ENCODE results near the gene EID2. TPM values are rescaled to one million over a fixed set of nuclear protein-coding genes. Genes with fewer than 3 reads are reported as not detected.

Gene EID2
- total and polyA plus RNA-seq, 2 of the 4 experiments (the other 2 are of a cell fraction): 5.7 to 9.8 TPM

DNA sequence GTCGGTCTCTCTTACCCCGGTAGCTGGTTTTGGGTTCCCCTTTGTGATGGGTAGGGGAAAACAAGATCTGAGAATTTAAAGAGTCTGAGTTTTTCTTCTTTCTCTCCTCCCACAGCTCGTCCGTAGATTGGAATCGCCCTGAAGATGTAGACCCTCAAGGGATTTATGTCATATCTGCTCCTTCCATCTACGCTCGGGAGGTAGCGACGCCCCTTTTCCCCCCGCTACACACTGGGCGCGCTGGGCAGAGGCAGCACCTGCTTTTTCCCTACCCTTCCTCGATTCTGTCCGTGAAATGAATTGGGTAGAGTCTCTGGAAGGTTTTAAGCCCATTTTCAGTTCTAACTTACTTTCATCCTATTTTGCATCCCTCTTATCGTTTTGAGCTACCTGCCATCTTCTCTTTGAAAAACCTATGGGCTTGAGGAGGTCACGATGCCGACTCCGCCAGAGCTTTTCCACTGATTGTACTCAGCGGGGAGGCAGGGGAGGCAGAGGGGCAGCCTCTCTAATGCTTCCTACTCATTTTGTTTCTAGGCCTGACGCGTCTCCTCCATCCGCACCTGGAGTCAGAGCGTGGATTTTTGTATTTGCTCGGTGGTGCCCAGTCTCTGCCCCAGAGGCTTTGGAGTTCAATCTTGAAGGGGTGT lies 32.1 kb downstream of the EID2 start:
- Histone ChIP-seq H3K4me3 (ENCODE audit: insufficient read depth, low read depth, low read length) (peak overlapping the region; percentile 65), H3K9me3 (ENCODE audit: control insufficient read depth, insufficient read depth, low read length) (no peaks in the 10 kb centered on the region), H3K79me1 (ENCODE audit: low read depth in 1 of 2, low read length in 2 of 2) (no peaks in the 10 kb centered on the region), H2AK5ac (ENCODE audit: low read depth, low read length) (peak overlapping the region; percentile 59), H3K56ac (ENCODE audit: extremely low read depth, insufficient read depth, low read length) (no peak overlapping the region), H2BK15ac (ENCODE audit: low read depth, low read length) (no peak overlapping the region), H3K9ac (ENCODE audit: low read depth, low read length) (peak overlapping the region; percentile 33; the same call in 1 of the 2 replicates), H3K18ac (ENCODE audit: low read depth, low read length) (no peak overlapping the region), H4K91ac (ENCODE audit: insufficient read depth, low read depth, low read length) (no peak overlapping the region), H3K14ac (replicated peaks; ENCODE audit: low read depth, low read length) (no peak overlapping the region; the same call in 1 of the 2 replicates), H2BK20ac (ENCODE audit: low read depth, low read length) (no peak overlapping the region), H4K8ac (ENCODE audit: low read depth in 2 of 2, low read length in 2 of 2) (peak overlapping the region; percentile 66 to 97; a peak in 3 of 4 replicates), H2AFZ (replicated peaks; ENCODE audit: low read length, poor library complexity) (peak overlapping the region; percentile 97), H2AK9ac (replicated peaks; ENCODE audit: low read depth, low read length, poor library complexity) (peak overlapping the region; percentile 93), H3K4ac (ENCODE audit: low read depth, low read length) (peak overlapping the region; percentile 50; the same call in 1 of the 2 replicates), H2BK120ac (ENCODE audit: low read depth, low read length) (no peak overlapping the region), H3K9me1 (ENCODE audit: insufficient read depth, low read length) (peaks cover 3% of the 10 kb centered on the region; the same call in 1 of the 2 replicates), H3K23ac (ENCODE audit: low read depth, low read length) (0 out of 2 replicates have a peak overlapping the region, but pooled peaks have one; percentile 85), H3K27me3 (ENCODE audit: control insufficient read depth, insufficient read depth, low read length) (peaks cover 25% of the 10 kb centered on the region), H3K4me1 (ENCODE audit: control insufficient read depth, insufficient read depth, low read length) (no peaks in the 10 kb centered on the region), H2BK5ac (ENCODE audit: low read depth, low read length, poor library complexity, severe bottlenecking) (no peak overlapping the region), H3K36me3 (ENCODE audit: control insufficient read depth, insufficient read depth, low read length) (no peaks in the 10 kb centered on the region), H4K5ac (ENCODE audit: low read depth, low read length) (no peak overlapping the region), H3K27ac (ENCODE audit: insufficient read depth, low read length) (no peak overlapping the region), H4K20me1 (ENCODE audit: insufficient read depth, low read length) (no peaks in the 10 kb centered on the region), H3K4me2 (ENCODE audit: low read depth, low read length) (peak overlapping the region; percentile 75)
- ATAC-seq (ENCODE audit: low read depth) (no peak), DNase-seq (no peak)
- in situ Hi-C loops (cut with MboI; ENCODE audit: low sequenced_read_pairs): no loop called here
- no peak for TF ChIP-seq MXI1 (IDR thresholded peaks at IDR 0.05; ENCODE audit: borderline replicate concordance, low read depth, low read length)
- no peak for TF ChIP-seq RFX5 (IDR thresholded peaks at IDR 0.05; ENCODE audit: low read depth, low read length)
- no peak for TF ChIP-seq RCOR1 (IDR thresholded peaks at IDR 0.05; ENCODE audit: insufficient replicate concordance, low read length)
- TF ChIP-seq NFE2L2 (IDR thresholded peaks at IDR 0.05; ENCODE audit: low read depth, low read length): no peak
- TF ChIP-seq POLR2A (IDR thresholded peaks at IDR 0.05; ENCODE audit: low read depth, low read length): no peak
- TF ChIP-seq SMC3 (IDR thresholded peaks at IDR 0.05; ENCODE audit: low read depth, low read length): no peak
- no peak for TF ChIP-seq MAFK (IDR thresholded peaks at IDR 0.05; ENCODE audit: low read depth, low read length)
- TF ChIP-seq CHD1 (IDR thresholded peaks at IDR 0.05; ENCODE audit: low read depth, low read length): no peak
- TF ChIP-seq, protein P1, sequence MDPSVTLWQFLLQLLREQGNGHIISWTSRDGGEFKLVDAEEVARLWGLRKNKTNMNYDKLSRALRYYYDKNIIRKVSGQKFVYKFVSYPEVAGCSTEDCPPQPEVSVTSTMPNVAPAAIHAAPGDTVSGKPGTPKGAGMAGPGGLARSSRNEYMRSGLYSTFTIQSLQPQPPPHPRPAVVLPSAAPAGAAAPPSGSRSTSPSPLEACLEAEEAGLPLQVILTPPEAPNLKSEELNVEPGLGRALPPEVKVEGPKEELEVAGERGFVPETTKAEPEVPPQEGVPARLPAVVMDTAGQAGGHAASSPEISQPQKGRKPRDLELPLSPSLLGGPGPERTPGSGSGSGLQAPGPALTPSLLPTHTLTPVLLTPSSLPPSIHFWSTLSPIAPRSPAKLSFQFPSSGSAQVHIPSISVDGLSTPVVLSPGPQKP (IDR thresholded peaks at IDR 0.05; ENCODE audit: borderline replicate concordance, low read depth, low read length): no peak
- TF ChIP-seq, protein P2, sequence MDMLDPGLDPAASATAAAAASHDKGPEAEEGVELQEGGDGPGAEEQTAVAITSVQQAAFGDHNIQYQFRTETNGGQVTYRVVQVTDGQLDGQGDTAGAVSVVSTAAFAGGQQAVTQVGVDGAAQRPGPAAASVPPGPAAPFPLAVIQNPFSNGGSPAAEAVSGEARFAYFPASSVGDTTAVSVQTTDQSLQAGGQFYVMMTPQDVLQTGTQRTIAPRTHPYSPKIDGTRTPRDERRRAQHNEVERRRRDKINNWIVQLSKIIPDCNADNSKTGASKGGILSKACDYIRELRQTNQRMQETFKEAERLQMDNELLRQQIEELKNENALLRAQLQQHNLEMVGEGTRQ (IDR thresholded peaks at IDR 0.05; ENCODE audit: low read depth, low read length): no peak
- no peak for TF ChIP-seq MAZ (IDR thresholded peaks at IDR 0.05; ENCODE audit: borderline replicate concordance, low read depth, low read length)
- TF ChIP-seq, protein P3, sequence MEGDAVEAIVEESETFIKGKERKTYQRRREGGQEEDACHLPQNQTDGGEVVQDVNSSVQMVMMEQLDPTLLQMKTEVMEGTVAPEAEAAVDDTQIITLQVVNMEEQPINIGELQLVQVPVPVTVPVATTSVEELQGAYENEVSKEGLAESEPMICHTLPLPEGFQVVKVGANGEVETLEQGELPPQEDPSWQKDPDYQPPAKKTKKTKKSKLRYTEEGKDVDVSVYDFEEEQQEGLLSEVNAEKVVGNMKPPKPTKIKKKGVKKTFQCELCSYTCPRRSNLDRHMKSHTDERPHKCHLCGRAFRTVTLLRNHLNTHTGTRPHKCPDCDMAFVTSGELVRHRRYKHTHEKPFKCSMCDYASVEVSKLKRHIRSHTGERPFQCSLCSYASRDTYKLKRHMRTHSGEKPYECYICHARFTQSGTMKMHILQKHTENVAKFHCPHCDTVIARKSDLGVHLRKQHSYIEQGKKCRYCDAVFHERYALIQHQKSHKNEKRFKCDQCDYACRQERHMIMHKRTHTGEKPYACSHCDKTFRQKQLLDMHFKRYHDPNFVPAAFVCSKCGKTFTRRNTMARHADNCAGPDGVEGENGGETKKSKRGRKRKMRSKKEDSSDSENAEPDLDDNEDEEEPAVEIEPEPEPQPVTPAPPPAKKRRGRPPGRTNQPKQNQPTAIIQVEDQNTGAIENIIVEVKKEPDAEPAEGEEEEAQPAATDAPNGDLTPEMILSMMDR (conservative IDR thresholded peaks at IDR 0.05; ENCODE audit: low read depth, low read length): no peak
- no peak for TF ChIP-seq BHLHE40 (IDR thresholded peaks at IDR 0.05; ENCODE audit: low read depth, low read length)
- TF ChIP-seq FOS (IDR thresholded peaks at IDR 0.05; ENCODE audit: low read depth, low read length): no peak
- ChIA-PET POLR2A (ENCODE audit: unreplicated experiment) (no interaction called here), CTCF (no interaction called here)
- dilution Hi-C loops (cut with HindIII; ENCODE audit: low sequenced_read_pairs, unreplicated experiment): no loop called here
- WGBS, 2 experiments (ENCODE audit: extremely low coverage in 2 of 2, insufficient read length in 1 of 2): 80% methylated on average over 2 of the region's 24 CpGs; no CpG with 5 or more reads in 1 of the 2 experiments
- intact Hi-C loops (cut with micrococcal nuclease): no loop called here
- BruUV-seq (replicated peaks): no TSS peak

Measured in IMR-90 (cell line).